ENCODE measurements around the gene IFITM1.

The IFITM1 gene

GRCh38 chr11:353179-353873, 39.5 kb downstream of the IFITM1 start:
- FAIRE-seq (no peak), DNase-seq (ENCODE audit: insufficient read length, low spot score) (no peak)
- TF ChIP-seq CTCF (IDR thresholded peaks at IDR 0.05; ENCODE audit: insufficient read depth, missing control alignments) = no peak

- no peak for TF ChIP-seq CTCF (IDR thresholded peaks at IDR 0.05; ENCODE audit: insufficient read depth, missing control alignments)
- DNase-seq (ENCODE audit: insufficient read length, low spot score) (no peak), FAIRE-seq (no peak)
Measured at GRCh38 chr11:355581-356458, 42.0 kb downstream of the IFITM1 start.

GRCh38 chr11:356610-357009, 42.8 kb downstream of the IFITM1 start:
- no peak for TF ChIP-seq CTCF (IDR thresholded peaks at IDR 0.05; ENCODE audit: insufficient read depth, missing control alignments)
- DNase-seq (ENCODE audit: insufficient read length, low spot score) (no peak), FAIRE-seq (no peak)

GRCh38 chr11:357582-357981, 43.7 kb downstream of the IFITM1 start:
- FAIRE-seq (no peak), DNase-seq (ENCODE audit: insufficient read length, low spot score) (no peak)
- TF ChIP-seq CTCF (IDR thresholded peaks at IDR 0.05; ENCODE audit: insufficient read depth, missing control alignments) = no peak

GRCh38 chr11:358129-358800, 44.4 kb downstream of the IFITM1 start:
- no peak for TF ChIP-seq CTCF (IDR thresholded peaks at IDR 0.05; ENCODE audit: insufficient read depth, missing control alignments)
- DNase-seq (ENCODE audit: insufficient read length, low spot score) (no peak), FAIRE-seq (no peak)

- DNase-seq (ENCODE audit: insufficient read length, low spot score) (no peak), FAIRE-seq (no peak)
- no peak for TF ChIP-seq CTCF (IDR thresholded peaks at IDR 0.05; ENCODE audit: insufficient read depth, missing control alignments)
Measured at GRCh38 chr11:359181-359714, 45.4 kb downstream of the IFITM1 start.
